ENCODE results near the gene MPHOSPH6.
"Not testable (repeated sequence)": the region's sequence is repeated elsewhere in the genome, so short reads cannot be mapped to it uniquely, and the experiment has no call there.

The MPHOSPH6 gene

GRCh38 chr16:82169861-82170845, at the start of gene MPHOSPH6:
TSS of gene MPHOSPH6 (minus strand) at chr16:82170224. CDS start at chr16:82170175, 49 bp downstream.
- peak; percentile 89 for DNase-seq (ENCODE audit: low spot score)

- no peak for DNase-seq (ENCODE audit: low spot score)
Observed at GRCh38 chr16:82219298-82219697, 49.3 kb upstream of the MPHOSPH6 start.

- DNase-seq (ENCODE audit: low spot score) = not testable (repeated sequence)
Observed at GRCh38 chr16:82209314-82209713, 39.3 kb upstream of the MPHOSPH6 start.

- DNase-seq (ENCODE audit: low spot score) = no peak
Observed at GRCh38 chr16:82203198-82203597, 33.2 kb upstream of the MPHOSPH6 start.

- DNase-seq (ENCODE audit: low spot score) = no peak
Observed at GRCh38 chr16:82201926-82202325, 31.9 kb upstream of the MPHOSPH6 start.

- no peak for DNase-seq (ENCODE audit: low spot score)
Observed at GRCh38 chr16:82201351-82201750, 31.3 kb upstream of the MPHOSPH6 start.

GRCh38 chr16:82199209-82199608, 29.2 kb upstream of the MPHOSPH6 start:
- no peak for DNase-seq (ENCODE audit: low spot score)

- DNase-seq (ENCODE audit: low spot score) = no peak
Observed at GRCh38 chr16:82197540-82198240, 27.7 kb upstream of the MPHOSPH6 start.

GRCh38 chr16:82195917-82196494, 26.0 kb upstream of the MPHOSPH6 start:
- DNase-seq (ENCODE audit: low spot score) = no peak

- no peak for DNase-seq (ENCODE audit: low spot score)
Observed at GRCh38 chr16:82194086-82194485, 24.1 kb upstream of the MPHOSPH6 start.

GRCh38 chr16:82192665-82193064, 22.6 kb upstream of the MPHOSPH6 start:
- peak; percentile 24 for DNase-seq (ENCODE audit: low spot score)

- no peak for DNase-seq (ENCODE audit: low spot score)
Observed at GRCh38 chr16:82190386-82190785, 20.4 kb upstream of the MPHOSPH6 start.

GRCh38 chr16:82187829-82188228, 17.8 kb upstream of the MPHOSPH6 start:
- no peak for DNase-seq (ENCODE audit: low spot score)

- DNase-seq (ENCODE audit: low spot score) = no peak
Observed at GRCh38 chr16:82185012-82185411, 15.0 kb upstream of the MPHOSPH6 start.

GRCh38 chr16:82184213-82184612, 14.2 kb upstream of the MPHOSPH6 start:
- DNase-seq (ENCODE audit: low spot score) = no peak

GRCh38 chr16:82183004-82183397, 13.0 kb upstream of the MPHOSPH6 start:
- DNase-seq (ENCODE audit: low spot score) = no peak

GRCh38 chr16:82182266-82183003, 12.4 kb upstream of the MPHOSPH6 start:
- no peak for DNase-seq (ENCODE audit: low spot score)

- DNase-seq (ENCODE audit: low spot score) = no peak
Observed at GRCh38 chr16:82181461-82182185, 11.6 kb upstream of the MPHOSPH6 start.

GRCh38 chr16:82178352-82178751, 8.3 kb upstream of the MPHOSPH6 start:
- DNase-seq (ENCODE audit: low spot score) = no peak

- DNase-seq (ENCODE audit: low spot score) = no peak
Observed at GRCh38 chr16:82177555-82177954, 7.5 kb upstream of the MPHOSPH6 start.

GRCh38 chr16:82176204-82176603, 6.2 kb upstream of the MPHOSPH6 start:
- DNase-seq (ENCODE audit: low spot score) = no peak
